Measurements from ENCODE around the gene MESP2.

- TF ChIP-seq CTCF (conservative IDR thresholded peaks at IDR 0.05 in 1 of 2, IDR thresholded peaks at IDR 0.05 in 1 of 2; ENCODE audit: low read depth in 1 of 2, low read length in 2 of 2) (no peak), EZH2 (IDR thresholded peaks at IDR 0.05; ENCODE audit: low read length, missing control alignments) (no peak)
These were observed 29.4 kb downstream of the MESP2 start for GRCh38 chr15:89805241-89806209.
